Islet precursor cell (in vitro differentiated cells): ENCODE measurements around the gene GDF10.

Experiments
- DNase-seq: peaks from one replicate; pipeline ENCODE4 v3.0.0-alpha.2; 2018

Gene GDF10

DNA sequence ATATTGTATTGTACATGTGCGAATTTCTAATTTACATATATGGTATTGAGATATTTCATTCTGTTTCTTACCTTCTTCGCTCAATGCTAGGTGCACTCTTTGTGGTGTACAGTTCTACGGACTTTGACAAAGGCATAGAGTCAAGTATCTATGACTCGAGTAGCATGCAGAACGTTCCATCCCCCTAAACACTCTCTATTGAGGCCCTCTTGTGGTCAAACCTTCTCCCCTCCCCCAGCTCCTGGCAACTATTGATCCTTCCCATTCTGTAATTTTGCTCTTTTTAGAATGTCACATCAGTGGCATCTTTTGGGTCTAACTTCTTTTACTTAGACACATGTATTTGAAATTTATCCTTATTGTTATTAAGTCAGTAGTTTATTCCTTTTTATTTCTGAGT, 30.7 kb upstream of the GDF10 start:
- DNase-seq, result no peak

DNA sequence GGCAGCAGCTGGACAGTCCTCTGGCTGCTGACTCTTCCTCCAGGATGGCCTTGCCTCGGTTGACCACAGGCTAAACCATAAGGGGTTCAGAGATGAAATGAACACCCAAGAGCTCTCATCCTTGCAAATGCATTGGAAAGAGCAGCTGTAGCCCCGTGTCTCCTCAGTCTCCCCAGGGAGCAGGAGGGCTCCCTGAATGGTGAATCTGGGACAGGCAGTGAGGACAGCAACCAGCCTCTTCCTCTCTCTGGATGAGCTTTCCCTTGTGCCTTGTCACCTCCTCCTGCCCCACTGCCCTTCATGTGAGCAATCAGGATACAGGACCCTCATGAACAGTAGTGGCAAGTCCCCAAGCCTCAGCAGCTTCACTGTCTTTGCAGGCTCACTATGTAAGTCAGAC, 23.9 kb upstream of the GDF10 start:
- DNase-seq, result no peak

DNA sequence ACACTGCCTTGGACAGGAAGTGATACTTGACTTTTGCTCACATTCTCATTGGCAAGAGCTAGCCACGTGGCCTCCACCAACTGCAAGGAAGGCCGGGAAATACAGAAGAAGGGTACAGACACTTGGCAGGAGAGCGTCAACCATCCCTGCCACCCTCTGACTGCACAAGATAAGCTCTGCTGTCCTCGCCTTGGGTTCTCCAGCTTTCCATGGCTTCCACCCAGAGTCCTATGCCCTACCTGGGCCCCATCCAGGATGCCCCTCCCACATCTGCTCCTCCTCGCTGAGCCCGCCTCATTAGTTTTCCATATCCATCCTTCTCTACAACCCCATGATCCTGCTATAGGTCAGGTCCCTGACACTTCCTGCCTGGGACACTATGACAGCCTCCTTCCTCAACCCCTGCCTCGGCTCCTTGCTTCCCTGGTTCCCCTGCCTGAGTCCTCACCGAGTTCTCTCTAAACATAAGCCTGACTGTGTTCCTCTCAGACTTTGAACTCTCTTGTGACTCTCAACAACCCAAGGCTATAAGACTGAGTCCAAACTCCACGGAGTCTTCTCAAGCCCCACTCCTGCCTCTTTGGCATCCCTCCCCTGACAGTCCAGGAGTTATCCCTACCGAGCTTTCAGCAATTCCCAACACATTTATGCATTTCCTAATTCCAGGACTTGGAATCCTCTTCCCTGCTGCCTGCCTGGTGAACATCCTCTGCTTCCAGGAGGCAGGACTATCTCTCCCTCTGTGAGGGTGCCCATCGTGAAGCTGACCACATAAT, 23.2 kb upstream of the GDF10 start:
- no peak for DNase-seq

DNA sequence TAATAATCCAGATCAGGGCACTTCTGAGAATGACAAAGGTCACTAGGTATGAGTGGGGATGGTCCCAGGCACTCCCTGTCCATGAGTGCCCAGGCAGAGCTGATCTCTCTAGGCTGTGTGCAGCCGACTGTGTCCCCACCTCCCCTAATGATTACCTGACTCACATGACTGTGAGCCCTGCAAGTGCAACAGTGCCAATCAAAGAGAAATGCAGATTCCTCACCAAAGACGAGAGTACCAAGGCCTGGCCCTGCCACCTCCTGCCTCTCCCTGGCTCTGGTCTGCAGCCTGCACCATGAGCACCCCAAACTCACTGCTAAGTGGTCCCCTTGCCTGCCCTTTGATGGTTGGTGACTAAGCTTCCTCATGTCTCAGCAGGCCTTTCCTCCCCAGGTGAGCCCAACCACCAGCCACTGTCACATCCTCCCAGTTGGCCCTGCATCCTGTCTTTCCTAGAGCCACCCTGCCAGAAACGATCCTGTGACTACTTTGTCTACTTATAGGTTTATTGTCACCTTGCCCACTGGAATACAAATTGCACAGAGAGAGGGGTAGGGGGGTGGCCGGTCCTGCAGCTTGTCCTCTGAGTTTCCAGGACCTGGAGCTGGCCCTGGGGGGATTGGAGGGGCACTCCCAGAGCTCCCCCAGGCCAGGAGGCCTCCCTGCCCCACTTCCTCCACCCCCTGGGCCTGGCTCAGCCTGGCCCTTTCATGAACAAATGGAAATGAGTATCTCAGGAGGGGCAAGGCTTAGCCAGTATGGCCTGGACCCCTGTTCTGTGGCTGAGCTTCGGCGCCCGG, 22.4 kb upstream of the GDF10 start:
- no peak for DNase-seq

DNA sequence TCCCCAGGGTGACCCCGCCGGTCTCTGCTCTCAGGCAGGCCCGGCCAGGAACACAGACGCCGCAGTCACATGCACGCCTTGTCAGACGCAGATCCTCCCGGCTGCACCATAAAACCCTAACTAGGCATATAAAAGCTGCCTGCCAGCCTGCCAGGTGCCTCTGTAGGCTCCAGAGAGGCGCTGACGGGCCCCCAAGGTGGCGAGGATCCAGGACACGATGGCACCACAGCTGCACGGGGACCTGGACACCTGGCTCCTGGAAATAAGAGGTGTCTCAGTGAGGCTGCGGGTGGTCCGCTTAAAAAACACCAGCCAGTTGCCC, 21.9 kb upstream of the GDF10 start:
- DNase-seq, result no peak

DNA sequence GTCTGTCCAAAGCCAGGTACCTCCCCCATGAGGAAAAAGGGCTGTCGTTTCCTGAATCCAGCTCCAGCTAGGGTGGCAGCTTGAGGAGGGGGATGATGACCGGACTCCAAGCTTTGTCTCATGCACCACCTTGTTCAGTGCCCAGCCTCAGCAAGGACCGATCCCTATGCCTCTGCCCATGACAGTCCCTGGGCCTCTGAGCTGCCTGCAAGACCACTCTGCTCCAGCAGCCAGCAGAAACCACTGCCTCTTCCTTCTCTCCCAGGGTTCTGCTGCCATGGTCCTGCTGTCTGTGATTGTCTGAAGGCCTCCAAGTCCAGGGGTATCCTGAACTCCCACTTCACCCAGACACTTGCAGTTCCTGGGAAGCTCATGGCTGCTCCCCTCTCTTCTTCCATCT, 21.3 kb upstream of the GDF10 start:
- DNase-seq, result no peak

DNA sequence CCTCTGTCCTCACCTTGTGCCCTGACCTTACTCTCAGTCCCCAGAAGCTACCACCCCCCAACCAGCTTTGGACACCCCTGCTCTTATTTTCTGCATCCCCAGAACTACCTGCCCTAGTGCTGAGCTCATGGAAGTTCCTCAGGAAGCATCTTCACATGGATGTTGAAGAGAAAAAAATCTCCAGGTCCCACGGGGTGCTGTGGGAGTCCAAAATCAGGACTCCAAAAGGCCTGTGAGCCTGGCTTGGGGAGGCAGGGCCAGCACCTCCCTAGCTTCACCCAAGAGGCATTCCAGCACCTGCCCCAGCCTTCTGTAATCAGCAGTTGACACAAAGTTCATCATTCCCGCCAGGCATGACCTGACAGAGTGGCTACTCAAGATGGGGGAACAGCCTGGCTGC, 20.7 kb upstream of the GDF10 start:
- no peak for DNase-seq

DNA sequence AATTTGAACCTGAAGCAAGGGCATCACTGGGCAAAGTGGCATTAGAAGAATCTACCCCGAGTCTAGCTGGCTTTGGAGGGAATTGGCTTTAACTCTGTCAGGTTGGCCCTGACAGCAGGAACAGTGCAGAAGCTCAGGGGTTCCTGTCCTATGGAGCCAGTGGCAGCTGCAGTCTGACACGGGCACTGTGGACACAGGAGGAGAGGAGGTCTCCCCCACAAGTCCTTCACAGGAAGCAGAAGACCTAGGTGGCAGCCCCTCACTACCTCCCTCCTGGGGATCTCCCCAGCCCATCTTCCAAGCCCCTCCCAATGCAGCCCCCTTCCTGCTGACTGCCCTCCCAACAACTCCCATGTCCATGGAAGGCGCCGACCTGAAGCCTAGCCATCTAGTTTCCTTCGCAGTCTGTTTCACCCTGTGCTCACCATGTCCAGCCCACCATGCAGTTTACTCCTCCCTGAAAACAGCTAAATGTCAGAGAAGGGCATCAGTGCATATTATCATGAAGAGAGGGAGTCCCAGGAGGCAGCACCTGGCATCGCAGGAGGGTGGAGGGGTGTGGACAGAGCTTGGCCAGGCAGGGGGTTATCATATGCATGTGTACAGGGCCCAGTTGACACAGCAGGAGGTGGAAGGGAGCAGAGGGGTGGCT, 17.9 kb upstream of the GDF10 start:
- DNase-seq, result peak; percentile 36

DNA sequence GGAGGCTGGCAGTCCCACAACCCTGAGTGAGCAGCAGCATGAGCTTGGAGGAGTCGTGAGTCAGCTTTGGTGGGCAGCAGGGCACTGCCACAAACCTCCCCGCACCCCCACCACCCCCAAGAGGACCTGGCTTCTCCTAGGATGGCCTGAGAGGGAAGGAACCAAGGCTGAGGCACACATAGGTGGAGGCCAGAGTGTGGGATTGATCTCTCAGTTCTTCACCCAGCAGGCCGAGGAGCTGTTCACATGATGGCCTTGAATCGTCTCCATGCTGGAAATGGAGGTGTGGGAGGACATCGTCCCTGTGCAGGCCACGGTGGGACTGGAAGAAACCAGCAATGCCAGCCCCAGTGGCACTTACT, 17.4 kb upstream of the GDF10 start:
- DNase-seq, result peak; percentile 21

DNA sequence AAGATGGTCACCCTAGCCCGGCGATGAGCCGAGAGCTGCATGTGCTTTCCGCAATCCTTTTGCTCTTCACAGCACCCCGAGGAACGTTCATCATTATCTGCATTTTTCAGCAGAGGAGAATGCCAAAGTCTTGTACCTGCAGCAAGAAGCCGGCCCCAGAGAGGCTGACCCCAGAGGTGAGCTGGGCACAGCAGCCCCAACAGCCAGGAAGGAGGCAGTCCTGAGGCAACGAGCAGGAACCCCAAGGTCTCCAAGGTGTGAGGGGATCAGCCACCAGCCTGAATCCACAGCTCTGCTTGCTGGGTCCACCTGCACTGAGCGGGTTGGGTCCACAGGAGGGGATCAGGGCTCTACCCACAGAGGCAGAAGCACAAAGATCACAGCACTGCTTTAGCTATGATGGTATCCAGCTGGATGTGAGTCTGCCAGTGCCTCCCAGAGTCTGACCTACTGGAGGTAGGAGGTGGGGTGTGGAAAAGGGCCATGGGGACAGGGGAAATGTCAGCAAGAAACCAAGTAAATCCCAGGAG, 16.8 kb upstream of the GDF10 start:
- DNase-seq, result peak; percentile 45

DNA sequence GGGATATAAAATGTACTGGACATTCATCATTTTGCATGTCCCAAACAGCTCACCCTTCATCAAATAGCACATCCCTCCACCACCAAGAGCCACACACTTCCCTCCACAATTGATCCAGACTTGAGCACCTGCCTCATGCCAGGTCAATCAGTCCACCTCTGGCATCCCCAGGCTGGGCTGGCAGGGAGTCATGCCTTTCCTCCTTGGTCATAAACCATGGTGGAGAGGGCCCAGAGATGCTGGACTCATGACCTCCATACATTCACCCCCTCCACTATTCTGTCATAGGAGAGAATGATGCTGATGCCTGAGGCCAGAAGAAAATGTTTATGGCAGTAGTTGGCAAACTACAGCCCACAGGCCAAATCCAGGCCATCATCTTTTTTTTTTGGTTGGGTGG, 16.1 kb upstream of the GDF10 start:
- DNase-seq, result peak; percentile 33

DNA sequence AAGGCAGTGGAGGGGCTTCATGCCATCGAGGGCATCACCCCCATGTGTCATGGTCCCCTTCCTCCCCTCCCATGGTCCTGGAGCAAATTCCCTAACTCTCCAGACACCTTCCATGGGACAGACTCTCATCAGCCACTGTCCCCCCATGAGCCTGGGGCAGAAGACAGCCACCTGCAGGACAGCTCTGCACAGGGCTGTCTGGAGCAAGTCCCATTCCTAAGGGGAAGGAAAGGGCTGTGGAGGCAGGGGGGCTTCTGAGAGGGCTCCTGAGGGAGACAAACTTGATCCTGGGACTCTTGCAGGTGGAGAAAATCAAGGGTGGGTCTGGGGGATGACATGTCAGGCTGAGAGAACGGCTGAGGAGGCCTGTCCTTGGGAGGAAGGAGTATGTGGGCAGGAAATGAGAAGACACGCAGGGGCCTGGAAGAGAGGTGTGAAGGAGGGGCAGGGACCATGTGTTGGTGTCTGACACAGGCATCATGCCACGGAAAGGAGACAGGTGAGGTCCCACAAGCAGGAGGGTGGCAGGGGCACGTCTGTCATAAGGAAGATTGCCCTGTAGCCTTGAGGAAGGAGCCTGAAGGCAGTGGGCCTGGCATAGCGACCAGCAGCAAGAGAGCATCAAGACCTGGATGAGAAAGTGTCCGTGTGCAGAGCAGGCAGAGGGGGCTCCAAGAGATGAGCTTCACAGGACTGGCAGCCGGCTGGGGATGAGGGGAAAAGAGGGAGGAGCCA, 14.4 kb upstream of the GDF10 start:
- DNase-seq, result peak; percentile 43

DNA sequence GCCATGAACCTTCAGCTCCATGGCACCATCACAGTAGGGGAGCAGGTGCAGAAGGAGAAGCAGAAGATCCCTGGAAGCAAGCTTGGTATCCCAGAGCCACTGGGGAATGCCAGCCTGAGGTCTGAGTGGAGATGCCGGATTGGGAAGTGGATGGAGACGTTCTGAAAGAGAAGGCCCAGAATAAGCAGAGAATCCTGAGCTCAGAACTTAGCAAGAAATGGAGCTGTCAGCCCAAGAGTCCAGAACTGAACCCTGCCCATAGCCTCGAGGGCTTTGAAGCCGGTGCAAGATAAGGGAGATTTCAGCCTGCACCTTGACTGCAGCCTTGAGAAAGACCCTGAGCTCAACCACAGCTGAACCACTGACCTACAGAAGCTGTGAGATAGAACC, 13.9 kb upstream of the GDF10 start:
- peak; percentile 30 for DNase-seq

DNA sequence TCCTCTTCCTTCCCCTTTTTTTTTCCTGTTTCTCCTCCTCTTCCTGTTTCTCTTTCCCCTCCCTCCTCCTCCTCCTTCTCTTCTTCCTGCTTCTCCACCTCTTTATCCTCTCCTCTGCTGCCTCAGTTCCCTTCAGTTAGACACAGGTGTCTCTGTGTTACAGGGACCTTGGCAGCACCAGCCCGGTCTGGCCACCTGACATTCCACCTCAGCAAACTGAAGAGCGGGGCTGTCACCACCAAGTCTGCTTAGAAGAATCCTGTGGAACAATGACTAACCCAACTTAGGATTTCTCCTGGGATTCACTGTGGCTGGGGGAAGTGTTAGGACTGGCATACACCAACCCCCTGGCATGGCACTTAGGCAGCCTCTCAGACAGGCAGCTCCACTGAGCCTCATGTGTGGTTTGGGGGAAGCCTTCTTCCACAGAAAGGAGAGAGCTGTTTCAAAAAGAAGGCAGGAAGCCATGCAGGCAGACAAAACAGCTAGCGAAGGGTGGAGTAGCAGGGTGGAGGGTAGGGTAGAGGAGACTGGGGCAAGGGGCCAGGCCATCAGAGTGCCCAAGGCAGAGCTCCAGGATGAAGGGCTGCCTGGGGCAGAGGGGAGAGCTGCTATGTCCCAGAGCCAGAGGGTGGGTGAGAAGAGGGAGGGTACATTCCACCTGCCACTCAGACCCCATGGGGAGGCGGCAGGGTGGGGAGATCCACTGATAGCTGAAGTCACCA, 13.2 kb upstream of the GDF10 start:
- peak; percentile 40 for DNase-seq

DNA sequence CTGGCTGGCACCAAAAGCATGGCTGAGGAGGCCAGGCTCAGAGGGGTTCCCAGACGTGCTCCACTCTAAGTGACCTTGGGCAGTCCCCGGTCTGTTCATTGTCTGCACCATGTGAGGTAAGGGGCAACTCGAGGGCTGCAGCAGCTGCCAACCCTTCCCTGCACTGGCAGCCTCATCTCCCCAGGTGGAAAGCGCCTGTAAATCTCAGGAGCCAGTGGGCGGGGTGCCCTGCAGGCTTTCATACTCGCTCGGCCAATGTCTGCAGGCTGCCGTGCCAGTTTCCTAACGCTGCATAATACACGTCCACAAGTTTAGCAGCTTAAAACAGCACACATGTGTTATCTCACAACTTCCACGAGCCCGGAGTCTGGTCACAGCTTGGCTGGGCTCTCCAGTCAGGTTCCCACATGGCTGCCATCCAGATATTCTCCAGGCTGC, 12.6 kb upstream of the GDF10 start:
- peak; percentile 43 for DNase-seq

DNA sequence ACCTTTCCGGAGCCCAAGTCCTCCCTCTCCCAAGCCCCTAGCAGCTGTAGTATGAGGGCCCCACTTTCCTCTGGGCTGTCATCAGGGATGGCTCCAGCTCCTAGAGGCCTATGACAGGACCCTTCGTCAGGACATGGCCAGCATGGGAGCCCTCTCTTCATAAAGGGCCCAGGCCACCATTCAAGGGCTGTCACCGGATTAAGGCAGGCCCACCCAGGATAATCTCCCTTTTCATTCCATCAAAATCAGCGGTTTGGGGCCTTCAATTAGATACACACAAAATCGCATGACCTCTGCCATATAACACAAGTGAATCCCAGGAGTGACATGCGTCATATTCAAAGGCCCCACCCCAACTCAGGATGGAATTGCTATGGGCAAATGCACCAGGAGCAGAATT, 12.2 kb upstream of the GDF10 start:
- peak; percentile 38 for DNase-seq

DNA sequence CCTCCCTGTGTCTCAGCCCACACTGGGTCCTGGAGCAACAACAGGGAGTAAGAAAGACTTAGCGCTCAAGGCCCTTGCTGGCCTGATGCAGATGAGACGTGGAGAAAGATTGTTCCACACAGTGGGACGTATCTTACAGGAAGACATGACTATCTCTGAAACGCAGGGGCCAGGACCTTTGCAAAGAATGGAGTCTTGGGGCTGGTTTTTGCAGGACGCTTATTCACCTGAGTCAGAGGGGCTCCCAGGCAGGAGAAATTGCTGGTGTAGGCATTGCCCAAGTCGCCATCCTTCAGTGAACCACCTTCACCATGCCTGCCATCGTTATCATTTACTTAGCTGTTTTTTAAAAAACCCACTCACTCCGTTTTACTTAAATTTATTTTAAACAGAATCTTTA, 11.8 kb upstream of the GDF10 start:
- peak; percentile 35 for DNase-seq

DNA sequence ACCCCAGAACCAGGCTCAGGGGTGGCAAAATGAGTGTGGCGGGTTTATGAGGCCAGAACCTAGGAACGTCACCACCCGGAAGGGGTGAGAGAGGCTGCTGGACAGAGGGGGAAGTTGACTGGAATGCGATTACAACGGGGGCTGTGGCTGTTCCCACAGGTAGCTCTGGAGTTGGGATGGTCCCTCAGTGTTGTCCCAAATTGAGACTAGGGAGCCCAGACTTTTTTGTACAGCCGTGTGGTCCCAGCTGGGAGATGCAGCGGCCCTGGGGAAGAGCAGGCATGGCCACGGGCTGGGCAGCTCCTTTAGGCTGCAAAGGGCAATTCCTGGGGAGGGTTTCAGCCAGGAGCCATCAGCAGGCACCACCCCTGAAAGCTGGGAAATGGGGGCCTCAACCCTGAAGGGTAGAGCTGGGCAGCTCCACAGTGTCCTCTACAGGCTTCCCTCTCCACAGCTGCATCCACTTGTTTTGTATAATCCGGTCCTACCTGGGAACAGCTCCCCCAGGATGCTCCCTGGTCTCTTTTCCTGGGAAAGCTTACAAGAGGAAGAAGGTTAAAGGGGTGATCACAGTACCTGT, 11.0 kb upstream of the GDF10 start:
- DNase-seq, result peak; percentile 47

DNA sequence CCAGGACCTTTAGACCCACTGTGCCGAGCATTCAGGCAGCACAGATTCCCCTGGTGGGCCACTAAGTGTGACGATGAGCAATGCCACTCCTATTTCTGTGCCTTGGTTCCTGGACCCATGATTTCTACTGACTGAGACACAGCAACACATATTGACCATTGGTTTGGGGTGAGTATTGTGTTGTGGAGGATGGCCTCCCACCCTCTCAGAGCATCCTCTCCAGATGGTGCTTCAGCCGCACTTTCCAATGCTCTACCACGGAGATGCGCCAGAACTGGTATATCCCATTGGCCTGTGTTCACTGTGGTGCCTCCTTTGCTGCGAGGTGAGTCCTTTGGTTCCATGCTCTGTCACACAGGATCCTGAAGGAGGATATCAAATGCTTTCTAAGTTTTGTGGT, 10.1 kb upstream of the GDF10 start:
- DNase-seq, result peak; percentile 35

DNA sequence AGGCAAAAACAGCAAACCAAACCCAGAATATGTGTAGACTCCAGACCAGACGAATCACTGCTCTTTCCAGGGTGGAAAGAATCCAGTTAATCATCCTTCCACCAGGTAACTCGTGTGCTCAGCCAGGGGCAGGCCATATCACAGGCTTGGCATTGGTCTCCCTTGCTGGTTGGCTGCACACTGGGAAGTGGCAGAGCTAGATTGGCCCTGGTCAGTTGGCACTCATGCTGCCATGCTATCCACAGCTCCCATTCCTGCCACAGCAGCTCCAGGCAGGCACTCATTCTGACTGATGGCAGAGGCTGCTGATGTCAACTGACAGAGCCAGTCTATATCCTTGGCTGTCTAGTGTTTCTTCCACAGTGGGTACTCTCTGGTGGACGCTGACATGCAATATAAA, 9.7 kb upstream of the GDF10 start:
- DNase-seq, result peak; percentile 24

DNA sequence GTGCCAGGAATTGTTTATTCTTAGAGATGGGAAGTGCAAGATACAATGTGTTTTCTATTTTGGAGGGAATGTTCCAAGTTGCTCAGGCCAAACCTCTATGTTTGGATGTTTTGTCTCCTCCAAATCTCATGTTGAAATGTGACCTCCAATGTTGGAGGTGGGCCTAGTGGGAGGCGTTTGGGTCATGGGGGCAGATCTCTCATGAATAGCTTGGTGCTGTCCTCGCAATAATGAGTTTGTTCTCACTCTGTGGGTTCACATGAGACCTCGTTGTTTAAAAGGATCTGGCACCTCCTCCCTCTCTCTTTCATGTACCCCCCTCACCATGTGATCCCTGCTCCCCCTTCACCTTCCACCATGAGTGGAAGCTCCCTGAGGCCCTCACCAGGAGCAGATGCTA, 8.3 kb upstream of the GDF10 start:
- DNase-seq, result peak; percentile 20

DNA sequence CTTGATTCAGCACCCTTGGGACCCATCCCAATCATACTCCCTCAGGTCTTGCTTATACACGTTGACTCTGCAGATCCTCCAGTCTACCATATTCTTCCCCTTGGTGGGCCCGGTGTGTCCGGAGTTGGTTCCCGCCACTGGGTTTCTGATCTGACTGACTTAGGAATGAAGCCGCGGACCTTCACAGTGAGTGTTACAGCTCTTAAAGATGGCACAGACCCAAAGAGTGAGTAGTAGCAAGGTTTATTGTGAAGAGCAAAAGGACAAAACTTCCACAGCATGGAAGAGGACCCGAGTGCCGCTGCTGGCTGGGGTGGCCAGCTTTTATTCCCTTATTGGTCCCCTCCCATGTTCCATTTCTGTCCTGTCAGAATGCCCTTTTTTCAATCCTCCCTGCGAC, 5.9 kb upstream of the GDF10 start:
- DNase-seq, result peak; percentile 31
